Measurements from ENCODE around the gene RNF215.

RNF215 gene

DNA sequence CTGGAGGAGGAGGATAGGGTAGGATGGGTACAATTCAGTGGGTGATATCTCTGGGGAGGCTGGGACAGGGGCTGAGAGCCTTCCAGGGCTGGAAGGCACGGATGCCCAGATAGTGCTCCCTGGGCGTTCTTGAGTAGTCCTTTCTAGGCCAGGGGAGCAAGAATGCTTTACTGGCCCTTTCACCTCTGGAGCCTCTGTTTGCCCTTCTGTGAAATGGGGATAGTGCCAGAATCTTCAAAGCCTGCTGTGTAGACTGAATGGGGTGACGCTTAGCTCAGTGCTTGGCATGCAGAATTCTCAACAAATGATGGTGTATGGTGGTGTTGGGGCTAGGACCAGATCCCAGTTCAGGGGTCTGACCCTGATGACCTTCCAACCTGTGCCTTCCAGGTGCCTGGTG is 46.0 kb upstream of the RNF215 start:
- DNase-seq (ENCODE audit: low read depth): no peak
- H3K4me3 ChIP-seq (ENCODE audit: low read depth, low read length): no peak overlapping the region
- TF ChIP-seq, protein P1, sequence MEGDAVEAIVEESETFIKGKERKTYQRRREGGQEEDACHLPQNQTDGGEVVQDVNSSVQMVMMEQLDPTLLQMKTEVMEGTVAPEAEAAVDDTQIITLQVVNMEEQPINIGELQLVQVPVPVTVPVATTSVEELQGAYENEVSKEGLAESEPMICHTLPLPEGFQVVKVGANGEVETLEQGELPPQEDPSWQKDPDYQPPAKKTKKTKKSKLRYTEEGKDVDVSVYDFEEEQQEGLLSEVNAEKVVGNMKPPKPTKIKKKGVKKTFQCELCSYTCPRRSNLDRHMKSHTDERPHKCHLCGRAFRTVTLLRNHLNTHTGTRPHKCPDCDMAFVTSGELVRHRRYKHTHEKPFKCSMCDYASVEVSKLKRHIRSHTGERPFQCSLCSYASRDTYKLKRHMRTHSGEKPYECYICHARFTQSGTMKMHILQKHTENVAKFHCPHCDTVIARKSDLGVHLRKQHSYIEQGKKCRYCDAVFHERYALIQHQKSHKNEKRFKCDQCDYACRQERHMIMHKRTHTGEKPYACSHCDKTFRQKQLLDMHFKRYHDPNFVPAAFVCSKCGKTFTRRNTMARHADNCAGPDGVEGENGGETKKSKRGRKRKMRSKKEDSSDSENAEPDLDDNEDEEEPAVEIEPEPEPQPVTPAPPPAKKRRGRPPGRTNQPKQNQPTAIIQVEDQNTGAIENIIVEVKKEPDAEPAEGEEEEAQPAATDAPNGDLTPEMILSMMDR (IDR thresholded peaks at IDR 0.05; ENCODE audit: low read depth, low read length): no peak
- no peak for TF ChIP-seq MYC (IDR thresholded peaks at IDR 0.05; ENCODE audit: low read depth, low read length)
- TF ChIP-seq, protein P2, sequence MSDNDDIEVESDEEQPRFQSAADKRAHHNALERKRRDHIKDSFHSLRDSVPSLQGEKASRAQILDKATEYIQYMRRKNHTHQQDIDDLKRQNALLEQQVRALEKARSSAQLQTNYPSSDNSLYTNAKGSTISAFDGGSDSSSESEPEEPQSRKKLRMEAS (IDR thresholded peaks at IDR 0.05; ENCODE audit: low read depth, low read length): no peak
- TF ChIP-seq POLR2A (IDR thresholded peaks at IDR 0.05; ENCODE audit: extremely low read depth, insufficient read length): no peak

GRCh38 chr22:30432520-30432919 is 45.3 kb upstream of the RNF215 start:
- DNase-seq (ENCODE audit: low read depth): no peak
- TF ChIP-seq POLR2A (IDR thresholded peaks at IDR 0.05; ENCODE audit: extremely low read depth, insufficient read length) (no peak), MYC (IDR thresholded peaks at IDR 0.05; ENCODE audit: low read depth, low read length) (no peak)
- TF ChIP-seq, protein P1 (IDR thresholded peaks at IDR 0.05; ENCODE audit: low read depth, low read length): no peak
- TF ChIP-seq, protein P2 (IDR thresholded peaks at IDR 0.05; ENCODE audit: low read depth, low read length): no peak
- no peak overlapping the region for H3K4me3 ChIP-seq (ENCODE audit: low read depth, low read length)

DNA sequence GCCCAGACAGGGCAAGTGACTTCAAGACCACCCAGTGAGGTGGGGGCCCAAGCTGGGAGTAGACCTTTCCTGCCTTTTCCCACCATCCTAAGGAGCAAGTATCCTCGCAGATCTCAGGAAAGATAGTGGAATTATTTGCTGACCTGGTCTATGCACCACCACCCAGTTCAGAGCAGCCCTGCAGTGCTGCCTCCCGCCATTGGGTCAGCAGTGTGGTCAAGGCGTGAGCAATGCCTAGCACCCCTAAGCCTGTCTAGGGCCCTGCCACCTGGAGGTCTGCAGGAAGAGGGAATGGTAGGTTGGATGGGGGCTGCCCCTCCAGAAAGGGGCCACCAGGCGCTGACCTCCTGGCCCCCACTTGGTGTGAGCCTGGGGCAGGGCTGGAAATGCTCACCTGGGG is 44.9 kb upstream of the RNF215 start:
- no peak for DNase-seq (ENCODE audit: low read depth)
- no peak overlapping the region for H3K4me3 ChIP-seq (ENCODE audit: low read depth, low read length)
- TF ChIP-seq, protein P1 (IDR thresholded peaks at IDR 0.05; ENCODE audit: low read depth, low read length): no peak
- TF ChIP-seq POLR2A (IDR thresholded peaks at IDR 0.05; ENCODE audit: extremely low read depth, insufficient read length) (no peak), MYC (IDR thresholded peaks at IDR 0.05; ENCODE audit: low read depth, low read length) (no peak)
- TF ChIP-seq, protein P2 (IDR thresholded peaks at IDR 0.05; ENCODE audit: low read depth, low read length): no peak

DNA sequence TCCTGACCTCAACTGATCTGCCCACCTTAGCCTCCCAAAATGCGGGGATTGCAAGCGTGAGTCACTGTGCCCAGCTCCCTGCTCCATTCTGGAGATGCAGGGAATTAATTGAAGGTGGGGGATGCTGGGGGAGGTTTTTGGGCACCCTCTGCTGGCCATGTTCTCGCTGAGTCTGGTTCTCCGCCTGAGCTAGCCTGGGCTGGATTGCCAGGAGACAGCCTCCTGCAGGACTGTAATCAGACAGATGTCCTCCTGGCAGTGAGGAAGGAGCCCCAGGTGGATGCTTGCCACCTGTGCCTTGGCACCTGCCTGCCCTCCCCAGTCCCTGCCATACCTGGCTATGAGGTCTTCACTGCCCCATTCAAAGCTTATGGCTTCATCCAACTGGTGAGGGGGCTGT is 43.7 kb upstream of the RNF215 start:
- H3K4me3 ChIP-seq (ENCODE audit: low read depth, low read length): no peak overlapping the region
- TF ChIP-seq, protein P1 (IDR thresholded peaks at IDR 0.05; ENCODE audit: low read depth, low read length): no peak
- TF ChIP-seq POLR2A (IDR thresholded peaks at IDR 0.05; ENCODE audit: extremely low read depth, insufficient read length): no peak
- no peak for TF ChIP-seq MYC (IDR thresholded peaks at IDR 0.05; ENCODE audit: low read depth, low read length)
- TF ChIP-seq, protein P2 (IDR thresholded peaks at IDR 0.05; ENCODE audit: low read depth, low read length): no peak
- no peak for DNase-seq (ENCODE audit: low read depth)

DNA sequence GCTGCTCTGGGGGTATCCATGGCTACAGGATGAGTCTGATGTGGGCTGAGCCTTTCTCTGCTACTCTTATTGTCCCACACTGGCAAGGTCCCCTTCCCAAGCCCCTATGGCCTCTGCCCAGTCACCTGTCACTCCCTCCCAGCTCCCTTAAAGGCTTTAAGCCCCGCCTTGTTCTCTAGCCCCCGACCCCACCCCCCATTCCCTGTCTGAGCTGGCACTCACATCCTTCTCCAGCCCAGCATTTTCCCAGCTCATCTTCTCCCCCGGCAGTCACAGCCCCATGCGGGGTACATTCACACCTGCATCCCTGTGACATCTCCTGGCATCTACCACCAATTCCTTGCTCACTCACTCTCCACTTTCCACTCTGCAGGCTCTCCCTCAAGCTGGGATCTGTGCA is 42.7 kb upstream of the RNF215 start:
- DNase-seq (ENCODE audit: low read depth): no peak
- no peak overlapping the region for H3K4me3 ChIP-seq (ENCODE audit: low read depth, low read length)
- TF ChIP-seq, protein P2 (IDR thresholded peaks at IDR 0.05; ENCODE audit: low read depth, low read length): no peak
- no peak for TF ChIP-seq MYC (IDR thresholded peaks at IDR 0.05; ENCODE audit: low read depth, low read length)
- no peak for TF ChIP-seq POLR2A (IDR thresholded peaks at IDR 0.05; ENCODE audit: extremely low read depth, insufficient read length)
- TF ChIP-seq, protein P1 (IDR thresholded peaks at IDR 0.05; ENCODE audit: low read depth, low read length): no peak

DNA sequence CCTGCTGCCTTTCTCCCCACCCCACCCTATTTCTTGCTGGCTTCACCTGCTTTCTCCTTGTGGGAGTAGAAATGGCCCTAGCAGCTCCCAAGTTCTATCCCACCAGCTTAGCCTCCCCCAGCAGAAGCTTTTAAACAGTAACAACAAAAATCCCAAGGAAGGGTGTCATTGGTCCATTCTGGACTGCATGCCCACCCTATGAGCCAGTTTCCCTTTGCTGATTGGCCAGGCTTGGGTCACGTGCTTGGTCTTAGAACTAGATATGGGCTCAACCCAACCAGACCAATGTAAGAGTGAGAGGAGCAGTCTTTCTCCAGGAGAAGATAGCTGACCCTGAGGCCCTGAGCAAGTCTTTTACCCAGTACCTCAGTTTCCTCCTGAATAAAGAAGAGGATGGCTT is 40.7 kb upstream of the RNF215 start:
- TF ChIP-seq, protein P1 (IDR thresholded peaks at IDR 0.05; ENCODE audit: low read depth, low read length): no peak
- DNase-seq (ENCODE audit: low read depth): no peak
- no peak overlapping the region for H3K4me3 ChIP-seq (ENCODE audit: low read depth, low read length)
